AG04449 (cell line): ENCODE results near the gene DEFB129.

Experiments used
- CTCF ChIA-PET: fragments of 350-600 bp; formaldehyde crosslinking; extraction: SDS; loops from one replicate; lab custom pipeline; 2021; ENCODE audit warnings: antibody characterized with exemption; lab: Yijun Ruan, JAX
- POLR2A ChIA-PET: fragments of 400-600, 350-600 bp; formaldehyde crosslinking; extraction: SDS; loops from one replicate; lab custom pipeline; 2020; ENCODE audit warnings: antibody characterized with exemption, inconsistent platforms; lab: Yijun Ruan, JAX
- DNase-seq: peaks from one replicate; pipeline ENCODE4 v3.0.0-alpha.2; 2010; ENCODE audit warnings: low read depth, low spot score
- H3K4me3 ChIP-seq: 2 replicates; pipeline ENCODE4 v1.5.1; 2011; ENCODE audit warnings: low read depth, mild to moderate bottlenecking, control low read depth, low read length
- CTCF ChIP-seq: IDR thresholded peaks from one replicate; pipeline ENCODE4 v1.5.1; 2011; ENCODE audit warnings: mild to moderate bottlenecking, moderate library complexity, low read length, control low read depth, inconsistent platforms; ENCODE audit not compliant: insufficient read depth; ENCODE audit errors: missing control alignments

Gene DEFB129

DNA sequence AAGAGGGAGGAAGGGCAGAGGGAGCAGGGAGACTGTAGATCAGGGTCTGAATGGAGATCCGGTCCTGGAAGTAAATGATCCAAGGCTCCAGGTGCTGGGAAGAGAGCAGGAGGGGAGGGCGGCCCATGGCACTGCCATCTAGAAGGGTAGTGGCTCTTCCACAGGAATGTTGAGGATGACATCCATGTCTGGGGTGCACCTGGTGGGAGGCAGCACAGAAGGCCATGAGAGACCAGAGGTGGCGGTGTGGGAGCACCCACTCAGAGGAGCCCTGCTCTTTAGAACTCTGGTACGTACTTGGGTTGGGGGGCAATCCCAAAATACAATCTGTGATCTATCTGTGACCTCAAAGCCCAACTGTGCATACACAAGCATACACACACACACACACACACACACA is 44.0 kb downstream of the DEFB129 start:
- no peak overlapping the region for H3K4me3 ChIP-seq
- POLR2A ChIA-PET = no interaction called here
- CTCF ChIA-PET = interaction anchor here (7.3 kb wide), 1 partner anchor 11 kb away, joined by 46 read pairs; no protein-coding TSS in a partner anchor
- no peak for TF ChIP-seq CTCF
- no peak for DNase-seq

DNA sequence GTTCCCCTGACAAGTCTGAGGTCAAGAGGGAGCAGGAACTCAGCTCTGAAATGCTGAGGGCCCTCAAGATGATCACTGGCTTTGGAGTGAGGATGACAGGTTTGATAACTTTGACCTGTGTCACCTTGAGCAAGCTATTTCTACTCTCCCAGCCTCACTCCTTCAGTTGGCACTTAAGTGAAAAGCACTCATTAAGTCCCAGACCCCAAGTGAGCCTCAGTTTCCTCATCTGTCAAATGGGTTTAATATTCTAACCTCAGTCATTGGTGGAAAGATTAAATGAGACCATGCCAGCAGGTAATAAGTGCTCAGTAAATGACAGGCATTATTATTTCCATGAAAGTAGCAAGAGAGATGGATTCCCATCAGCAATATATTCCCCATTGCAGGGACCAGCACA is 44.5 kb downstream of the DEFB129 start:
- no peak for TF ChIP-seq CTCF
- no peak overlapping the region for H3K4me3 ChIP-seq
- ChIA-PET CTCF (interaction anchor here (7.3 kb wide), 1 partner anchor 11 kb away, joined by 46 read pairs; no protein-coding TSS in a partner anchor), POLR2A (no interaction called here)
- no peak for DNase-seq

DNA sequence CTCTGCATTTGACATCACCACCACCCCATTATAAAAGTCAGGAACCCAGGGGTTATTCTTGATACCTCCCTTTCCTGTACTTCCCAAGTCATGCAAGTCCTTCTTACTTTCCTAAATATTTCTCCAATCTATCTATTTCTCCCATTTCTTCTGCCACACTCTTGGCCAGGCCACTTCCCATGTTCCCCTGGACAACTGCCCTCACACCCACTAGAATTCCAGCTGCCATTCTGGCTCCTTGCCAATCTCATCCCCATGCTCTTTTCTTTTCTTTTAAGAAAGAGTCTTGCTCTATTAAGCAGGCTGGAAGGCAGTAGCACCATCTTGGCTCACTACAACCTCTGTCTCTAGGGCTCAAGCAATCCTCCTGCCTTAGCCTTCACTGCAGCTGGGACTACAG is 45.7 kb downstream of the DEFB129 start:
- H3K4me3 ChIP-seq = no peak overlapping the region
- ChIA-PET CTCF (interaction anchor here (1.2 kb wide), 2 partner anchors 10 to 17 kb away, joined by 3 read pairs; no protein-coding TSS in a partner anchor), POLR2A (no interaction called here)
- no peak for DNase-seq
- no peak for TF ChIP-seq CTCF

GRCh38 chr20:273884-274283 is 46.8 kb downstream of the DEFB129 start:
- H3K4me3 ChIP-seq = no peak overlapping the region
- ChIA-PET POLR2A (no interaction called here), CTCF (interaction anchor here (1.2 kb wide), 2 partner anchors 11 to 15 kb away, joined by 3 read pairs; no protein-coding TSS in a partner anchor)
- no peak for TF ChIP-seq CTCF
- DNase-seq = no peak

DNA sequence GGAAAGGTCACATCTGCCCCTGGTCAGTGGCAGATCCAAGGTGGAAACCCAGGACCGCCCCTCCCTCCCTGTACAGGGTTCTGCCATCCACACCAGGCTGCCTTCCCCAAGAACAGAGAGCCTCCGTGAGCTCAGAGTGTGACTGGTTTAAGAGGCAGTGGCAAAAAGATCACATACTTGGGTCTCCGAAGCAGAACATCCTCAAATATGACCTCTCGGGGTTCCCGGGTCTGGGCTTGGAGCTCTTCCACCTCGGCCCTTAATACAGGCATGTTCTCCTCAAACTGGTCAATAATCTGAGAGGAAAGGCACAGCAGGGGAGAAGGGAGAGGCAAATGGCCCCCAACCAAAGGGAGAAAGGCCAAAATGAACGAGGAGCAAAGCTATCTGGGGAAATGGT is 48.7 kb downstream of the DEFB129 start:
- no peak for TF ChIP-seq CTCF
- H3K4me3 ChIP-seq = no peak overlapping the region
- ChIA-PET POLR2A (no interaction called here), CTCF (interaction anchor here (1.6 kb wide), 1 partner anchor 10 kb away, joined by 4 read pairs; no protein-coding TSS in a partner anchor)
- no peak for DNase-seq

- H3K4me3 ChIP-seq = no peak overlapping the region
- no peak for DNase-seq
- TF ChIP-seq CTCF = no peak
- CTCF ChIA-PET = interaction anchor here (1.6 to 2.4 kb wide), 2 partner anchors 9 to 11 kb away, joined by 4 to 15 read pairs; no protein-coding TSS in a partner anchor
- POLR2A ChIA-PET = no interaction called here
These were observed 49.8 kb downstream of the DEFB129 start for GRCh38 chr20:276620-277495.
